ENCODE measurements around the gene WDR33.

WDR33 gene

GRCh38 chr2:127810619-127811396 lies at the start of gene WDR33:
Gene WDR33 (minus strand): TSS chr2:127811171. CDS start chr2:127770981, 40,190 bp downstream.
- Histone ChIP-seq H3K4me3 (peak within 1 kb of the TSS; percentile 73 to 91), H3K27me3 (no peaks in the 10 kb centered on the region), H3K9me3 (no peaks in the 10 kb centered on the region), H3K36me3 (no peaks in the 10 kb centered on the region), H3K27ac (peak within 1 kb of the TSS; percentile 85 to 92), H3K4me1 (peaks cover 0 to 41% (median 19%) of the 10 kb centered on the region in 4 donors)
- TF ChIP-seq, protein P1, sequence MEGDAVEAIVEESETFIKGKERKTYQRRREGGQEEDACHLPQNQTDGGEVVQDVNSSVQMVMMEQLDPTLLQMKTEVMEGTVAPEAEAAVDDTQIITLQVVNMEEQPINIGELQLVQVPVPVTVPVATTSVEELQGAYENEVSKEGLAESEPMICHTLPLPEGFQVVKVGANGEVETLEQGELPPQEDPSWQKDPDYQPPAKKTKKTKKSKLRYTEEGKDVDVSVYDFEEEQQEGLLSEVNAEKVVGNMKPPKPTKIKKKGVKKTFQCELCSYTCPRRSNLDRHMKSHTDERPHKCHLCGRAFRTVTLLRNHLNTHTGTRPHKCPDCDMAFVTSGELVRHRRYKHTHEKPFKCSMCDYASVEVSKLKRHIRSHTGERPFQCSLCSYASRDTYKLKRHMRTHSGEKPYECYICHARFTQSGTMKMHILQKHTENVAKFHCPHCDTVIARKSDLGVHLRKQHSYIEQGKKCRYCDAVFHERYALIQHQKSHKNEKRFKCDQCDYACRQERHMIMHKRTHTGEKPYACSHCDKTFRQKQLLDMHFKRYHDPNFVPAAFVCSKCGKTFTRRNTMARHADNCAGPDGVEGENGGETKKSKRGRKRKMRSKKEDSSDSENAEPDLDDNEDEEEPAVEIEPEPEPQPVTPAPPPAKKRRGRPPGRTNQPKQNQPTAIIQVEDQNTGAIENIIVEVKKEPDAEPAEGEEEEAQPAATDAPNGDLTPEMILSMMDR (IDR thresholded peaks at IDR 0.05): peak in 1 of 2 experiments; percentile 27
- DNase-seq: peak; percentile 77 to 90
- intact Hi-C loops (cut with DNase I; ENCODE audit: low total_unique reads): loop anchor here (5.0 kb wide), 1 partner anchor 46 kb away; the partner anchor contains the start of gene POLR2D

GRCh38 chr2:127860130-127860529 lies 49.2 kb upstream of the WDR33 start:
- no peaks in the 10 kb centered on the region for H3K9me3 ChIP-seq
- intact Hi-C loops (cut with DNase I; ENCODE audit: low total_unique reads): loop anchor here (10.0 kb wide), 1 partner anchor 165 kb away; the partner anchor contains the start of gene SAP130
- peaks cover 15 to 29% (median 22%) of the 10 kb centered on the region in 3 donors for H3K36me3 ChIP-seq
- no peaks in the 10 kb centered on the region for H3K27me3 ChIP-seq
- TF ChIP-seq, protein P1 (IDR thresholded peaks at IDR 0.05): no peak
- H3K27ac ChIP-seq: no peak overlapping the region
- no peak for DNase-seq
- H3K4me3 ChIP-seq: no peak overlapping the region
- peaks cover 3 to 36% (median 21%) of the 10 kb centered on the region in 4 donors for H3K4me1 ChIP-seq

DNA sequence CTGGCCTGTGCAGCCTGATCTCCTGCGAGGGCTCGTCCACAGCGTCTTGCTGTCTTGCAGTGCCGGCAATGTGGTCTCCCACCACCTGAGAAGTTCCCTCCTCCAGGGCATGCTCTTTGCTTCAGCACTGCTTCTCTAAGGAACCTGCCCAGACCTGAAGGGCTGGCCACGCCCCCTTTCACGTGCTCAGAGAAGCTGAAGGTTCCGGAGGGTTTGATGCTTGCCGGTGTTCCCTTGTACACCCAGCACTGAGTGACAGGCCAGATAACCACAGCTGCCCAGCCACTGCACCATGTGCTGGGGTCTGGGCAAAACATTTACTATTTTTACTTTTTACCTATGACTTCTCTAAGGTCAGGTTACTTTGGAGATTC lies 48.7 kb upstream of the WDR33 start:
- Histone ChIP-seq H3K27me3 (no peaks in the 10 kb centered on the region), H3K4me3 (no peak overlapping the region), H3K4me1 (peaks cover 3 to 36% (median 23%) of the 10 kb centered on the region in 4 donors), H3K9me3 (no peaks in the 10 kb centered on the region), H3K27ac (no peak overlapping the region), H3K36me3 (peaks cover 12 to 24% (median 17%) of the 10 kb centered on the region in 3 donors)
- intact Hi-C loops (cut with DNase I; ENCODE audit: low total_unique reads): loop anchor here (5.0 to 10.0 kb wide), 2 partner anchors 47 to 165 kb away; partner anchors contain the start of genes SAP130 and WDR33
- TF ChIP-seq, protein P1 (IDR thresholded peaks at IDR 0.05): no peak
- DNase-seq: peak in 1 of 2 donors; percentile 62

- Histone ChIP-seq H3K4me1 (peaks cover 3 to 36% (median 25%) of the 10 kb centered on the region in 4 donors), H3K27me3 (no peaks in the 10 kb centered on the region), H3K36me3 (peaks cover 0 to 8% (median 3%) of the 10 kb centered on the region in 3 donors), H3K4me3 (peak overlapping the region; percentile 79 to 98), H3K27ac (peak overlapping the region; percentile 80 to 88), H3K9me3 (no peaks in the 10 kb centered on the region)
- intact Hi-C loops (cut with DNase I; ENCODE audit: low total_unique reads): loop anchor here (5.0 kb wide), 1 partner anchor 45 kb away; the partner anchor contains the start of gene WDR33
- TF ChIP-seq, protein P1 (IDR thresholded peaks at IDR 0.05): no peak
- DNase-seq: peak in 1 of 2 donors; percentile 33
Measured at GRCh38 chr2:127857265-127857808, 46.4 kb upstream of the WDR33 start.

GRCh38 chr2:127853671-127854070 lies 42.7 kb upstream of the WDR33 start:
- Histone ChIP-seq H3K4me1 (peaks cover 3 to 33% (median 19%) of the 10 kb centered on the region in 4 donors), H3K36me3 (peaks cover 9 to 41% (median 38%) of the 10 kb centered on the region in 3 donors), H3K4me3 (no peak overlapping the region), H3K27me3 (no peaks in the 10 kb centered on the region), H3K9me3 (no peaks in the 10 kb centered on the region), H3K27ac (no peak overlapping the region)
- TF ChIP-seq, protein P1 (IDR thresholded peaks at IDR 0.05): no peak
- no peak for DNase-seq
- intact Hi-C loops (cut with DNase I; ENCODE audit: low total_unique reads): no loop called here

Measured in tibial artery (tissue), 4 donors.